Stimulated activated naive CD4-positive, alpha-beta T cell (primary cell): ENCODE results near the gene INSC.

ENCODE experiments used
- DNase-seq, 6 experiments: peaks; one replicate each; lab custom pipeline; 2025; lab: John Stamatoyannopoulos, UW

The INSC gene

DNA sequence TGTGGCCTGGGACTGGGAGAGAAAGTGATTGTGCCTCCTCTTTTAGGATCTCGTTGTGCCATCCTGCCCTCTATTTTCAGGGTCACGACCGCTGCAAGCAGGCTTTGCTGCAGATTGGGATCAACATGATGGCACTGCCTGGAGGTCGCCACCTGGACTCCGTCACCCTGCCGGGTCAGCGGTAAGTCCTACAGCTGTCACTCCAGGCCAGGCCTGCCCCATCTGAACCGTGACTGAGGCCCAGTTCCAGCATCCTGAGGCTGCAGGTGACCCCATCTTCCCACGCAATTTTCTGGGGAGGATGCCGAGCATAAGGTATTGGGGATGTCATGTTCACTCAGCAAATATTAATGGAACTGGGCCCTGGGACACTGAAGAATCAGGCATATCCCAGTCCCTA lies 34.3 kb downstream of the INSC start:
- DNase-seq, result no peak

DNA sequence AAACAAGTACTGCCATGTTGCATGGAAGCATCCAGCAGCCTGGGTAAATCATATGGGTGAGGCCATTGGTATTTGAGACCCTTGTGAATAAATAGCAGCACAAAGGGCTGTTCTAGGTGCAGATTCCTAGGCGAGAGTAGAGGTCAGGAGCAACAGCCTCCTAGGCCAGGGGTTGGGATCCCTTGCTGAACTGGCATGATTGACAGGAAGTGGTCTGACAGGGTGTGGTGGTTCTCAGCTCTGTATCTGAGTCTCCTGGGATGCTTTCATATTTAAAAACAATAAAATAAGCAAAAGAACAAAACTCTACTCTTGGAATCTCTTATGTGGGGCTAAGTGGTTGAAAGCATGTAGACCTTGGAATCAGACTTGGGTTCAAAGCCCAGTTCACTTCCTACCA lies 35.8 kb downstream of the INSC start:
- DNase-seq, result no peak

DNA sequence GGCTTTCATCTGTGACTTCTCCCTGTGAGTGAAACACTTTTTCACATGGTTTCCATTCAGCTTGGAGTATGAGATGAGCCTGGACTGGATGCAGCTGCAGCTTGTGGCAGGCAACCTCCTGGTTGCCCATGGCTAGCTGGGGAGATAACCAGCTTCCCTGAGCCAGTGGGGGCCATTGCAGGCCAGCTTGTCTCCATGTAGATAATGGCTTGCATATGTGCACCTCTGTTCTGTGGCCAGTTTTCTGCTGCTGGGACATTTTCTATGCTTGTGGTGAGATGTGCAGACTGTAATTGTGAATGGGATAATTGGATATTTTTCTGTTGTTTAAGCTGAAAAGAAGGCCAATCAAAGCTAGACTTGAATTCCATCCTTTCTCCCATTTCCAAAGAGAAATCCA lies 38.5 kb downstream of the INSC start:
- DNase-seq, result no peak

DNA sequence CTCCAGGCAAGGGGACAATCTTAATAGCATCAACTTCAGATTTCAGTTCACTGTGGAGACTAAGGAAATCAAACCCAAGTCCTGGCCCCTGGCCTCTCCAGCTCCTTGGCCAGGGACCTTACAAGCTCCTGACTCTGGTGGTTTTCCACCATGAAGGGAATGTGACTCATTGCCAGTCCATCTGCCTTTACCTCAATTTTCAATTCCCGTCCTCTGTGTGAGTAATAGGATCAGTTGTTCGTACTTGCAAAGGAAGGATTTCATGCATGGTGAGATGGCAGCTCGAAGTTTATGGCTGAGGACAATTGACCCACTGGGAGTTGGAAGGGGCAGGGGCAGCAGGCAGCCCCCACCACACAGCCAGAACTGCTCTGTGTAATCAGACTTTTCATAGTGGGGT lies 42.5 kb downstream of the INSC start:
- no peak for DNase-seq

DNA sequence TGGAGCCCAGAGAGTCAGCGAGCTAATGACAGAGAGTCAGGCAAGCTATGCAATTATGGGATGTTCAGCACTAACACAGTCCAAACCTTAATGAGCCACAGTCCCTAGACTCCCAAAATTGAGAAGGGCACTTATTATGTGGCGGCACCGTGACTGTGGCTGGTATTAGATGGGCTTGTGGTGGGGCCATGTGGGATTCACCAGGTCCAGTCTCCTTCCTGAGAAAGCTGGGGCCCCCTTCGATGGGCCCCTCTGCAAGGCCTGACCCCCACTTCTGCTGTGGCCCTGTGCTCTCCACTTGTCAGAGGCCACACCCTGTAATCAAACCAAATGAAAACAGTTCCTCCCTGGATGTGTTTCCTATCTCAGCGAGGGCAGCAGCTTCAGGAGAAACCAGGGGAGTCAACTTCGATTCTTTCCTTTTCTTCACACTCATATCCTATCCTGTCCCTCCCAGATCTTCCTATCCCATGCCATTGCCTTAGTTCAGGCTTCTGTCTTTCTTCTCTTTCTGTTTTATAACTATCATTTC lies 42.9 kb downstream of the INSC start:
- no peak for DNase-seq

DNA sequence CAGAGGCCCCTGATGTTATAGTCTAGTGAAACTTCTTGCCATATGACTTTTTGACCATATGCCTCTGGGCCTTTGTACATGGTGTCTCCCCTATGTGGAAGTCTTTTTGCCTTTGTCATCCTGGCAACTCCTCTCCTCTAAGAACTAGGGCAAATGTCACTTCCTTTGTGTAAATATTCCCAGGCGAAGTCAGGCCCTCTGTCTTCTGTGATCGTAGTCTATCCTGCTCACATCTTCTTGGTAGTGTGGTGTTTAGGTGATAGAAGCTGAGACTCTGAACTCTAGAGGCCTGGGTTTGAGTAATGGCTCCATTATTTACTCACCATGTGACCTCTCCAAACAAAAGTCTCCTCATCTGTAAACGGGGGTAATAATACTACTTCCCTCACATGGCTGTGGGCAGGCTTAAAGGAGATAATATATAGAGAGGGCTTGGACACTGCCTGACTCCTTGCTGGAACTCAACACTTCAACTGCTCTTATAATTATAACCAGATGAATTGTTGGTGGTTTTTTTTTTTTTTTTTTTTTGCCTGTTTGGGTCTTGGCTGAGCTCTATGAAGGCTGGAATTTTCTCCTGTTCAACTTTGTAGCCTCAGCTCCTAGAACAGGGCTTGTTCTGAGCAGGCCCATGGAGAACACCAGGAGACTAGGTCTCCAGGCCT lies 43.8 kb downstream of the INSC start:
- no peak for DNase-seq

DNA sequence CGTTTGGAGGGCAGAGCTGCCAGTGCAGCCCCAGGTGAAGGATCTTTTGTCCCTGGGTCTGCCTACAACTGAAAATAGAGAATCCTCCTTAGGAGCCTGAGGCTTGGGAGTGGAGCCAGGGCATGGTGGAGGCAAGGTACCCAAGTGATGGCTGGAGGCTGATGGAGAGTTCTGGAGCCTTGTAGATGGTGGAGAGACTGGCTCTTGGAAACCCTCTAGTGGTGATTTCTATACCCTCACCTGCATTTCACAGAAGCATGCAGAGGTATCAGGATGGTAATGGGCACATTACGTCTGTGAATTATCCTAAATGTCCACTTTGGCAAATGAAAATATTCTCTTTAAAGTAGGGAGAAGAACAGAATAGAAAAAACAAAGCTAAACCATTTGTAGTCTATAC lies 44.4 kb downstream of the INSC start:
- DNase-seq, result no peak

DNA sequence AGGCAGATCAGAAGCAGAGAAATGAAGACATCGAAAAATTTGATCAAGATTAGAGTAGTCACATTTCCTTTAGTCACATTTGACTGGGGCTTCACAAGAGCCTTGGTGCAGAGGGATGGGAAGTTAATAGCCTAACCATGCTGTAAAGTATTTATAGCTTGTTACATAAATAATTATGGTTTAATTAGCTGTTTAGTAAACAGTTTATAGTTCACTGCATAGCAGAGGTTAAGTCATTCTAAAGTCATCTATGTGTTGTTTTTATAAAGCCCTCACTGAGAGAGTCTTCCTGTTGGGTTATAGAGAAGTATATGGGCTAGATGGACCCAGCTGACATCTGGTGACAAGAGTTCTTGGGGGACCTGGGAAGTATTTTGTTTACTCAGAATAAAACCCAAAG lies 47.1 kb downstream of the INSC start:
- DNase-seq, result no peak

DNA sequence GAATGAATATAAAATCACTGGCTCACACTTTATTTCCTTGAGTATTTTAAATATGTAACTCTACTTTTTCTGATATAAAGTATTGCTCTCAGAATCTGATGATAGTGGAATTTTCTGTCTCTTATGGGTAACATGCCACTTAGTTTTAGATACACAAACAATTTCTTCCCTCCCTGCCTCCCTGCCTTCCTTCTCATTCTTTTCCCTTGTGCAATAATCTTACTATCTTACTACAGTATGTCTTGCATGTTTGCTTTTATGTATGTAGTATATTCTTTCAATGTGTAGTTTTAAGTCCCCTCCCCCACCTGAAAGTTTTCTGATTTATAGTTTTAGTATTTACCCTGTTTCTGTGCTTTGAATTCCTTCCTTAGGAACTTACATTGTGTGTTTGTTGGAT lies 48.4 kb downstream of the INSC start:
- DNase-seq, result no peak

DNA sequence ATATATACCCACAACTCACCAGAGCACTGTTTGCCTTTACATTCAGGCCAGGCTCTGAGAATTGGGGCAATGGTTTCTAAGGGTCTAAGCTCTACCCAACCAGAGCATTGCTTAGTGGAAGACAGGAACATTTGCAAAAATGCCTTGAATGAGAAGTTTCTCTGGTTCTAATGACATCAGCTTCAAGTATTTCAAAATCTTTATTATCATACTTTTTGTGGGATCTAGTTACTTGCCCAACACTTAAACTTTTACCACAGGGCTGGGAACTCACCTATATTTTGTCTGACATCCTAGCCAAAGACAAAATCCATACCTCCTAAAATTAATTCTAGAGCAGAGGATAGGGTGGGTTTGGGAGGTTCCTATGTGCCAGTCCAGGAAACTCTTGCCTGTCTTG lies 51.5 kb downstream of the INSC start:
- no peak for DNase-seq

DNA sequence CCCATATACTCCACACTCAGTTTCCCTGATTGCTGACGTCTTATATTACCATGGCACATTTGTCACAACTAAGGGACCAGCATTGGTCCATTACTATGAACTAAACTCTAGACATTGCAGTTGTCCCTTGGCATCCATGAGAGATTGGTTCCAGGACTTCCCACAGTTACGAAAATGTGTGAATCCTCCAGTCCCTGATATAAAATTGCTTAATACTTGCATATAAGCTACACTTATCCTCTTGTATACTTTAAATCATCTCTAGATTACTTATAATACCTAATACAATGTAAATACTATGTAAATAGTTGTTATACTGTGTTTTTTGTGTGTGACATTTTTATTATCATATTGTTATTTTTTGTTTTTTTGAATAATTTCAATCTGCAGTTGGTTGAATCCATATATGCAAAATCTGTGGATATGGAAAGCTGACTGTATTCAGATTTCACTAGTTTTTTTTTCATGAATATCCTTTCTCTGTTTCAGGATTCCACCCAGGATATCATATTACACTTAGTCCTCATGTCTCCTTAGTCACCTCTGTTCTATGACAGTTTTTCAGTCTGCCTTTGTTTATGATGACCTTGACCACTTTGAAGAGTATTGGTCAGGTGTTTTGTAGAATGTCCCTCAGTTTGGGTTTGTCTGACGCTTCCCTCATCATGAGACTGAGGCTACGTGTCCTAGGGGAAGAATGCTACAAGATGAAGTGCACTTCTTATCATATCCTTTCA lies 55.3 kb downstream of the INSC start:
- no peak for DNase-seq

DNA sequence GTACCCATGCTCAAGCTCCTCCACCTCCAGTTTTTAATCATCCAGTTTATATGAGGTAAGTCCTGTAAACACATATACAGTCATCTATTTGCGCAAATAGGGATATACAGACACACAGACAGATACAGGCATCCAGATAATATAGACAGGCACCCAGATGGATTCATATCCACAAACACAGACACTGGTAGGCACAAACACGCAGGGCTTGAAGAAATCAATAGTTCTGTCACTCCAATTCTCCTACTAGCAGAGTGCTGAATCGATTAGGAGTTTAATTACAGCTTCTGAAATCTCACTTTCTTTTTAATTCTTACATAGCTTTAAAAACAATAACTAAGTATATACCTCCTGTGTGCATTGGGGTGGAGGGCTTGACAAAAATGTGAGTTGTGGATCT lies 56.0 kb downstream of the INSC start:
- DNase-seq, result no peak

DNA sequence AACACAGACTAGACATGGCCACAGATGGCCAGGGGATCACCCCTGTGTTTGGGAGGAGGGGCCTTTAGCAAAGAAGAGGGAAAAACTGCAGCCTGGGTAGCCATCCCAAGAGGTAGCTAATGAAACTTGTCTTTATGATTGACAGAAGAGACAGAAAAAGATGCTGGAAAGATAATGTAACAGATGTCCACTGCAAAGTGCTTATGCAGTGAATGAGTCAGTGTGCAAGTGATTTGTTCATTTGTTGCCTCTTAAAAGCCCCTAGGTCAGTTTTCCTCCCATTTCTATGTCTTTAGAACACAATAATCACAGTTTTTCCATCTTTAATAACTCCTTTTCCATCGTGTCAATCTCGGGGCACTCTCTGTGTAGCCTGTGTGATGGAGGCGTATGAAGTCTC lies 57.2 kb downstream of the INSC start:
- DNase-seq, result no peak

DNA sequence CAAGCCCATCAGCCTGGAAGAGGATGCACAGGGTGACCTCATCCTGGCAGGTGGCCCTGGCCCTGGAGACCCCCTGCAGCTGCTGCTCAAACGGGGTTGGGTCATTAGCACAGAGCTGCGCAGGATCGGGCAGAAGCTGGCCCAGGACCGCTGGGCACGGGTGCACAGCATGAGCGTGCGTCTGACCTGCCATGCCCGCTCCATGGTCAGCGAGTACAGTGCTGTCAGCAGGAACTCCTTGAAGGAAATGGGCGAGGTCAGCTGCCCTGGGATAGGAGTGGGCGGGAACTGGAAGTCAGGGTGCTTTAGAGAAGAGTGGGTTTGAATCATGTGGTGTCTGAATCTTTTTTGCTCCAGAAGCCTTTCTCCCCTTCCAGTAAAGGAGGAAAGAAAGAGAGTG lies 61.1 kb downstream of the INSC start:
- no peak for DNase-seq

DNA sequence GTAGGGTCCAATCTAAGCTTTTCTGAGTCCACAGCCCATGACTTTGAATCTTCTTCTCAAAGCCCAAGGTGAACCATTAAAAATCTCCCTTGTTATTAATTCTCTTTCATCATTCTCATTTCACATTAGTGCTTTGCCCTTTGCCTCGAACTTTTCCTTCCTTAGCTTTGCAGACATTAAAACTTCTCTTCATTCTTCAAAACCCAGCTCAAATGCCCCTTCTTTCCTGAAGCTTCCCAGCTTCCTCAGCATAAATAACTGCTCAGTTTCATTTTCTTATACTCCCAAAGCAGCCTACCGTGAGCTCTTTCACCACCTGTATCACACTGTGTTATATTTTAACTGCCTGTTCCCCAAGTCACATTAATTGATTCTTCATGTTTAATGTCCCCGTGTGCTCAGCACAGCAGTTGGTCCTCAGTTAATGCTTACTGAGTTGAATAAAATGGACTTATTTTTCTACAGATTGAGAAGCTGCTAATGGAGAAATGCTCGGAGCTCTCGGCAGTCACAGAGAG lies 62.0 kb downstream of the INSC start:
- DNase-seq, result no peak

DNA sequence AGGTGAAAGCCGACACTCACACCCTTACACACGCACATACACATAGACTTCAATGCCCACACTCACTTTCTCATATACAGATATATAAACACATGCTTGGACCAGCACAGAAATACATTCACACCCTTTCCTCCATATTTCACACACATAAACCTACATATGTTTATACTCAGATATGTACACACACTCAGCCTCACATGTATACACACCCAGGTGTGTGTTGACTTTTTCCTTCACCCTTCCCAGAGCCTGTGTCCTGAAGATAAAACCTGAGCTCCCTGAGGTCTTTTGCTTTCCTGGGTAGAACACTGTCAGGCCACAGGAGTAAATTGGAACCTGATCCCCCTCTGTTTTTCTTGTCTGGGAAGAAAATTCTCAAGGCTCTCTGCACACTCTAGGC lies 62.8 kb downstream of the INSC start:
- no peak for DNase-seq

DNA sequence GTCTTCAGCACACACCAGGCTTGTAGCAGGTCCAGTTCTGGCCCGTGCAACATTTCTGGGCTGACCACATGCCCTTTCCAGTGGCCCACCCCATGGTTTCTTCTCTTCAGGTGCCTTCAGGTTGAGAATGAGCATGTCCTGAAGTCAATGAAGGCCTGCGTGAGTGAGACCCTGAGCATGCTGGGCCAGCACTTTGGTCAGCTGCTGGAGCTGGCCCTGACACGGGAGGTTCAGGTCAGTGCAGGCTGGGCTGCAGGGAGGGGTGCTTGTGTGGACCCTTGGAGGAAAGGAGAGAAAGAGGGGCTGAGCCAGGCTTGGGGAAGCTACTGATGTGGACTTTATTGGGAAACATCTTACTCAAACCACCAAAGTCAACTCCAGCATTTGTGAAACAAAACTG lies 63.5 kb downstream of the INSC start:
- no peak for DNase-seq

DNA sequence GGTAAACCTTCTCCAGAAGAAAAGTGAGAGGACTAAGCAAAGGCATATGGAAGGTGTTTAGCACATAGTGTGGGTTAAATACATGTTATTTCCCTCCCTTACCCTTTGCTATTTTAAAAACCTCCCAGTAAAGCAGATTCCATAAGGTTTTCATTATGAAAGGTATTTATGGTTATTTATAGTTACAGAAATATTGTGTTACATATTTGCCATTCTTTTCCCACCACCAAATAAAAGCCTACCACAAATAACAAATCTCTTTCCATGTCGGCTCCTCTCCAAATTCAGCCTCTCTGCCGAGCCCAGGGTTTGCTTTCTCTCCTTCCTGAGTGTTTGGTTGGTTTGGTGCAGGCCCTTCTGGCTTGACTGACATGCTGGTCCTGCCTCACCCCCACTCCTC lies 64.4 kb downstream of the INSC start:
- no peak for DNase-seq

DNA sequence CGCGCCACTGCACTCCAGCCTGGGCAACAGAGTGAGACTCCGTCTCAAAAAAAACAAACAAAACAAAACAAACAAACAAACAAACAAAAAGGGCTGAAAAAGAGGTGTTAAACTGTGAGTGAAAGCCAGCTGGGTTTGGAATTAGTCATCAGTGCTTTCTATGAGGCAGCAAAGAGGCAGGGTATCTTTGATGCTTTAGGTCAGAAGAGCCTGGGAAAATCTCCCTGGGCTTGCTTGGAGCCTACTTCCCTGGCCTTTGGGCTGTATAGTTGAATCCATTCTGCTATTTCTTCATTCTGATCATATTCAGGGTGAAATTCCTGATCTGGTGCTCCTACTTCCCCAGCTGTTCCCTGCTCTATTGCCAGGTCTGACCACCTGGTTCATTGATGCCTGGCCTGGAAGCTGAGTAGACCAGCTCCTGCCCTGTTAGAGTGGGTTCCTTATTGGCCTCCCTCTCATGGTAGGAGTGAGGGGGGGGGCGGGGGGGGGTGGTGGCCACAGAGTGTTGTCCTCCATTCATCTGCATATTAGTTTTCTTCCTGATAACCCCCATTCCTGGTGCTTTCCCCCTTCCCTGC lies 65.6 kb downstream of the INSC start:
- no peak for DNase-seq

DNA sequence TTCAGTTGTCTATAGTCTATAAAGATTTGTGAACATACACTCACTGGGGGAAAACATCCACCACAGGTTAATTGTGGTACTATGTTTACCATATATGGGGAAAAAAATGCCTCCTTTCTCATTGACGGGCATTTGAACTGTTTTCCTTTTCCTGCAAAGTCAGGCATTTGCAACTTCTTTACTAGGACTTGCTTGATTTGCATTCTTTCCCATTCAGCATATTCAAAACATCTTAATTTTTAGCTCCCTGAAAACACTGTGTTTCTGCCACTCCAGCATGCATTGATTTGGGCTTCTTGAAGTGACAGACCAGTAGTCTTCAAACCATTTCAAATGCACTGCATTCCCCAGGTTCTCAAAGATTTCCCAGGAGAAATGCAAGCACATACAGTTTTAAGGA lies 67.6 kb downstream of the INSC start:
- DNase-seq, result no peak

DNA sequence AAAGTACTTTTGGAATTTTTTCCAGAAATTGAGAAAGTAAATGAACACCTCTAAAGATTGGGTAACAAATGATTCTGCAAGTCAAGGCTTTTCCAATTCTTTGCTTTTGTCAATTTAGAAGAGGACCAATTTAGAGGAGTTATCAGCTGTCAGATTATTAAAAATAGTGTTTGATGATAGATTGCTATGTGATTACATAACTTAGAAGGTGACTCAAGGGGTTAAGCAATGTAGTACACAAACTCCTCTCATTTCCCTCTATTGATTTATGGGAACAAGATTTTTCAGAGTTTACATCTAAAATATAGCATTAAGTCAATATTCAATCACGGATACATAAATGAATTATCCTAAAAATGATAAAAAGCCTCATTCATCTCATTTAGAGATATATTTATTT lies 70.3 kb downstream of the INSC start:
- no peak for DNase-seq

DNA sequence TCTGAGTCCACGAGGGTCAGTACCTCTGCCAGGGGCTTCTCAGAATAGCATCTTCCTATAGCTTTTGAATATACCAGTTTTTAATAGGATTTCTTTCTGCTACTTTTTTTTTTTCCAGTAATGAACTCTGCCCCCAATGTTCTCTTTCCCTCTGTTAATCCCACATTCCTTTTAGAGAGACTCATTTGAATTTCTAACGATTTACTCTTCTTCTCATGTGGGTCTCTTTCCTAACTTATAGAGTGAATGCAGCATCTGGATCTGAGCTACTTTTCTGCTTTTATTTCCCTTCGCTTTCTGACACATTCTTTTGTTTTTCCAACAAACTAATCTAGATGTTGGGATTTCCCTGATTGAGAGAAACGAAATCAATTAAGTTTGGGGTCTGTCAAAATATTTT lies 71.4 kb downstream of the INSC start:
- DNase-seq, result no peak

DNA sequence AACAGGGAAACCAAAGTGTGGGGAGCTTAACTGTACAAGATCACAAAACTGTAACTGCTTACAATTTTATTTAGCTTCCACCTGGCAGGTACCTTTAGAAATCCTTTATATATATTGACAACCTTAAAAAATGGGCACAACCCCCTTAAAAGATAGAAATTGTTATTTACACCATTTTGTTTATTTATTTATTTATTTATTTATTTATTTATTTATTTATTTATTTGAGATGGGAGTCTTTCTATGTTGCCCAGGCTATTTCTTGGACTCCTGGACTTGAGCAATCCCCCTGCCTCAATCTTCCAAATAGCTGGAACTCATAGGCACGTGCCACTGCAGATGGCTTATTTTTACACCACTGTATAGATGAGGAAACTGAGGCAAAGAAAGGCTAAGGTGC lies 74.5 kb downstream of the INSC start:
- no peak for DNase-seq
